HG02623 (cell line): ENCODE results near the gene MCUB.
"Not testable (repeated sequence)": the region's sequence is repeated elsewhere in the genome, so short reads cannot be mapped to it uniquely, and the experiment has no call there.

Source experiments
- ATAC-seq: cut with Tn5 transposase; IDR thresholded peaks from one replicate; pipeline ENCODE4 v1.9.1; 2021; ENCODE audit warnings: moderate library complexity; ENCODE audit not compliant: unreplicated experiment

The MCUB gene

GRCh38 chr4:109578846-109579245 lies 18.8 kb downstream of the MCUB start:
- no peak for ATAC-seq

- not testable (repeated sequence) for ATAC-seq
Observed at GRCh38 chr4:109579997-109580396, 20.0 kb downstream of the MCUB start.

- ATAC-seq, result peak; percentile 94
Observed at GRCh38 chr4:109588176-109588575, 28.1 kb downstream of the MCUB start.

- ATAC-seq, result no peak
Observed at GRCh38 chr4:109589119-109589518, 29.1 kb downstream of the MCUB start.

GRCh38 chr4:109589605-109590004 lies 29.6 kb downstream of the MCUB start:
- no peak for ATAC-seq

GRCh38 chr4:109590905-109591304 lies 30.9 kb downstream of the MCUB start:
- no peak for ATAC-seq

GRCh38 chr4:109592367-109592766 lies 32.3 kb downstream of the MCUB start:
- ATAC-seq, result no peak

GRCh38 chr4:109595123-109595522 lies 35.1 kb downstream of the MCUB start:
- not testable (repeated sequence) for ATAC-seq

GRCh38 chr4:109596420-109597085 lies 36.5 kb downstream of the MCUB start:
- not testable (repeated sequence) for ATAC-seq

GRCh38 chr4:109599046-109599652 lies 39.1 kb downstream of the MCUB start:
- ATAC-seq, result no peak

GRCh38 chr4:109600431-109600830 lies 40.4 kb downstream of the MCUB start:
- no peak for ATAC-seq

GRCh38 chr4:109601336-109601735 lies 41.3 kb downstream of the MCUB start:
- no peak for ATAC-seq

- ATAC-seq, result no peak
Observed at GRCh38 chr4:109607976-109608375, 47.9 kb downstream of the MCUB start.

GRCh38 chr4:109608879-109609278 lies 48.8 kb downstream of the MCUB start:
- ATAC-seq, result no peak

GRCh38 chr4:109609431-109609830 lies 49.4 kb downstream of the MCUB start:
- no peak for ATAC-seq

GRCh38 chr4:109610489-109610888 lies 50.4 kb downstream of the MCUB start:
- ATAC-seq, result no peak

- no peak for ATAC-seq
Observed at GRCh38 chr4:109611045-109611646, 51.1 kb downstream of the MCUB start.

- no peak for ATAC-seq
Observed at GRCh38 chr4:109614015-109614414, 54.0 kb downstream of the MCUB start.

- ATAC-seq, result no peak
Observed at GRCh38 chr4:109614466-109614865, 54.4 kb downstream of the MCUB start.

- ATAC-seq, result no peak
Observed at GRCh38 chr4:109615742-109616141, 55.7 kb downstream of the MCUB start.

GRCh38 chr4:109616243-109616642 lies 56.2 kb downstream of the MCUB start:
- no peak for ATAC-seq

- ATAC-seq, result no peak
Observed at GRCh38 chr4:109622626-109623025, 62.6 kb downstream of the MCUB start.
